ENCODE results near the gene PLGRKT.

- TF ChIP-seq CTCF (conservative IDR thresholded peaks at IDR 0.05 in 1 of 2, IDR thresholded peaks at IDR 0.05 in 1 of 2; ENCODE audit: extremely low read depth in 1 of 2, insufficient read depth in 1 of 2, low read depth in 1 of 2, low read length in 2 of 2) (no peak), EZH2 (IDR thresholded peaks at IDR 0.05; ENCODE audit: borderline replicate concordance, low read length) (no peak)
Measured at GRCh38 chr9:5445886-5446285, 8.2 kb upstream of the PLGRKT start.
